ENCODE results near the gene CRACR2B.

The CRACR2B gene

GRCh38 chr11:868802-869201 is 41.1 kb downstream of the CRACR2B start:
- DNase-seq (ENCODE audit: low spot score) = no peak

GRCh38 chr11:869399-870126 is 41.8 kb downstream of the CRACR2B start:
- no peak for DNase-seq (ENCODE audit: low spot score)

GRCh38 chr11:870127-870413 is 42.4 kb downstream of the CRACR2B start:
- DNase-seq (ENCODE audit: low spot score) = no peak

- DNase-seq (ENCODE audit: low spot score) = no peak
These were observed 42.7 kb downstream of the CRACR2B start for GRCh38 chr11:870418-870817.

GRCh38 chr11:871472-871871 is 43.8 kb downstream of the CRACR2B start:
- DNase-seq (ENCODE audit: low spot score) = no peak

DNA sequence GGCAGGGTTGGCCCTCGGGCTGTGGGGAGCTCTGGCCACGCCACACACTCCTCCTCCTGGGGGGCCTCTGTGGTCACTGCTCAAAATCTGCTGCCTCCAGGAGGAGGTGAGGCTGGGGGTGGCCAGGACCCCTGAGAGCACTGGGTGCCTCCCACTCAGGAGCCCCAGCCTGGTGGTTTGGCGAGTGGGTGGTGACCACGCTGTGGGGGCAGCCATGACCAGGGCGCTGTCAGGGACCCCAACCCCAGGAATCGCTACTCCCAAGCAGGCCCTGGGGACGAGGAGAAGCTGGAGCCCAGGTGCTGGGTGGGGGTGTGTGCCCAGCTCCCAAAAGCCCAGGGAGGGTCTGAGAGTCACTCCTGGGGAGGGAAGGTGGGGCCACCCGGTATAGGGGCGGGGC is 45.1 kb downstream of the CRACR2B start:
- no peak for DNase-seq (ENCODE audit: low spot score)

- no peak for DNase-seq (ENCODE audit: low spot score)
These were observed 46.0 kb downstream of the CRACR2B start for GRCh38 chr11:873706-874105.

GRCh38 chr11:875203-875602 is 47.5 kb downstream of the CRACR2B start:
- no peak for DNase-seq (ENCODE audit: low spot score)

GRCh38 chr11:875769-876301 is 48.1 kb downstream of the CRACR2B start:
- no peak for DNase-seq (ENCODE audit: low spot score)

DNA sequence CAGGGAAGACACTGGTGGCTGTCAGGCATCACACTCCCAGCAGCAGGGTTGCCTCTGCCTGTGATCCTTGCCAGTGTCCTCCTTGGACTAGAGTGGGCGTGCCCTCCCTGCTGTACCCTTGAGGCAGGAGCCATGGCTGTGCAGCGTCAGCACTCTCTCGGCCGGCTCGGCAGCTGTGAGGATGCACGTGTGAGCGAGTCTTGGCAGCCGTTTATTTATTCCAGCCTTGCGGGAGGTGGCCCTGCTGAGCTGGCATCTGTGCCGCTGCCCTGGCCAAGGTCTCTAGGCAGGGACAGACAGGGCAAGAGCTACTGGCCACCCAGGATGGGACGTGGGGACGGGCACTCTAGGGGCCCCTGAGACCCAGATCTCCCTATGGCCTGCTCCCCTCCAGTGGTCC is 48.8 kb downstream of the CRACR2B start:
- DNase-seq (ENCODE audit: low spot score) = no peak

DNA sequence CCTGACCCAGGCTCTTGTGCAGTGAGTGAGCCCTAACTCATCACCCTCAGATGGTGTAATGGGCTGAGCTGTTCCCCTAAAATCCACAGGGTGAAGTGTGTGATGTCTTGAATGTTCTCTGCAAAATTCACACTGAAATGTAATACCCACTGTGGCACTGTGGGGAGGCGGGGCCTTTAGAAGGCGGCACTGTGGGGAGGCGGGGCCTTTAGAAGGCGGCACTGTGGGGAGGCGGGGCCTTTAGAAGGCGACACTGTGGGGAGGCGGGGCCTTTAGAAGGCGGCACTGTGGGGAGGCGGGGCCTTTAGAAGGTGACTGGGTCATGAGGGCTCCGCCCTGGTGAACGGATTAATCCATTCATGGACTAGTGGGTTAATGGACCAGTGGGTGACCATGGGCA is 49.8 kb downstream of the CRACR2B start:
- no peak for DNase-seq (ENCODE audit: low spot score)

GRCh38 chr11:880447-880846 is 52.7 kb downstream of the CRACR2B start:
- no peak for DNase-seq (ENCODE audit: low spot score)

Measured in CD4-positive, alpha-beta T cell treated with Interleukin-6 at 100 ng/mL for 8 hours (primary cell).